HG03457 (cell line): ENCODE measurements around the gene MYLK.
"Not testable (repeated sequence)": the region's sequence is repeated elsewhere in the genome, so short reads cannot be mapped to it uniquely, and the experiment has no call there.

Experiments
- ATAC-seq: cut with Tn5 transposase; IDR thresholded peaks from one replicate; pipeline ENCODE4 v1.9.1; 2021; ENCODE audit warnings: moderate number of reproducible peaks; ENCODE audit not compliant: unreplicated experiment

The MYLK gene

DNA sequence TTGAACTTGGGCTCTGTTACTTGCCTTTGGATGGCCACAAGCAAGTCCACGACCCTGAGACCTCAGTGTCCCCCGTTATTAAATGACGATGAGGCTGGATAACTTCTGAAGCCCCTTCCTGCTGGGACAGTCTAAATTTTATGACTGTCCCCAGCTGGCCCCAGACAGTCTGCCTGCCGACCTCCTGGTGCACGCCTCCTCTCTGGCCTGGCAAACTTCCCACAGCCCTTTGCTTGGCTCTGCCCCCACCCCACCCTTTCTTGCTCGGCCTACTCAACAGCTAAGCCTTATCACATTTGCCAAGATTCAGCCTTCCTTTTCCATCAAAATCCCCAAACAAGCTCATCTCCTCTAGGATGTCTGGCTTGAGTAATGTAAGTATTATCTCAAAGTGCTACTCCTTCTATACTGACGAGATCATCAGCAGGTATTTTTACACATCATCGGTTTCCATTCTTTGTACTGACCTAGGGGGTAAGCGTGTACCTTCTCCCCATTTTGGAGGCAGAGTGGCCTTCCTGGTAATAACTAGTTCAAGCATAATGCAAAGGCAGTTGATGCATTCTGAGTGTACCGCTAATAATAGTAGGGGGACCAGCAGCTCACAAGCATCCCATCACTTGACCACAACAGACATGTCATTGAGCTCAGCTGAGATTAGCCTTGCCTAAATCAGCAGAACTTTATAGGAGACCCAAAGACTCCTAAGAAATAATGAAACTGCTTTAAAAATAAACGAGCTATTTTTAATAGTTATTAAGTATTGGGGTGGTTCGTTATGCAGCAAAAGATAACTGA lies 178.4 kb downstream of the MYLK start:
- ATAC-seq, result no peak

DNA sequence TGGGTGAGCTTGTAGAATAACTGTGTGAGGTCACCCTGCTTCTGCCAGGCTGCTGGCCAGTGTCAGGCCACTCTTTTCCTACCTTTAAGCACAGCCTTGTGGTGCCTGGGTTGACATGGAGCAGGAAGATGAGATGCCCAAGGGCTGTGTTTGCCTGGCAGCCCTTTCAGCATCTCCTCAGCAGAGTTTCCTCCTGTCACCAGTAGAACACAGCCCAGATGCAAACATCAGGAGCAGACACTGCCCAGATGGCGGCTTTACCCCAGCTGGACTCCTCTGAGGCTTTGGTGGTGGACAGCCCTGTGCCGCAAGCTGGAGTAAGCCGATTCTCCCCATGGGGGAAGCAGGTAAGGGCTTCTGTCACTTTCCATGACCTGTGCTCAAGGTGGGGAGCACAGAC lies 180.5 kb downstream of the MYLK start:
- not testable (repeated sequence) for ATAC-seq

DNA sequence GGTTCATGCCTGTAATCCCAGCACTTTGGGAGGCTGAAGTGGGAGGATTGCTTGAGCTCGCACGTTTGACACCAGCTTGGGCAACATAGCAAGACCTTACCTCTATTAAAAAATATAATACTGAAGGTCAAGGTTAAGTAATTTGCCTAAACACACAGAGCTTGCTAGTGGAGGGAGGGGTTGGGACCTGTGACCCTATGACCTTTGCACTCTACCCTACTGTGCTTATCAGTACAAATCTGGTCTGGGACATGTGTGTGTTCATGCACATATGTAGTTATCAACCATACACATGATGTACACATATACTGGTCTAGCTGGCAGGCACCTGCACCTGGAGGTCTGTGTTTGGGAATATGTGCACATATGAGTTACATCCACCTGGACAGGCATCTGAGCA lies 181.4 kb downstream of the MYLK start:
- no peak for ATAC-seq

DNA sequence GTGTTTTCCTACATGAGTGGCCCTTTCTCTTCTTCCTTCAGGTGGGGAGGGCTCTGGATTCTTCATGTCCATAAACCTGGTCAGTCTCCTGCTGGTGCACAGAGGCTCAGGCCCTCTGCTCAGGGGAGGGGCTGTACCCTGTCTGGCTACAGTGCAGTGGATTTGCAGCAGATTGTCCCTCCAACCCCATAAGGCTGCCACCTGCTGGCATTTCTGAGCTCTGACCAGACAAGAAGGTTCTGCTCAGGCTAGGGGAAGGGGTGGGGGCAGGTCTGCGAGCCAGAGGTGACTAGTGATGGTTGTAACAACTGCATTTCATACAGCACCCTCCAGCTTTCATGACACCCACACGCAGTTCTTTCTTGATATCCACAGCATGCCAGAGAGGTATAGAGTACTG lies 182.1 kb downstream of the MYLK start:
- ATAC-seq, result not testable (repeated sequence)

DNA sequence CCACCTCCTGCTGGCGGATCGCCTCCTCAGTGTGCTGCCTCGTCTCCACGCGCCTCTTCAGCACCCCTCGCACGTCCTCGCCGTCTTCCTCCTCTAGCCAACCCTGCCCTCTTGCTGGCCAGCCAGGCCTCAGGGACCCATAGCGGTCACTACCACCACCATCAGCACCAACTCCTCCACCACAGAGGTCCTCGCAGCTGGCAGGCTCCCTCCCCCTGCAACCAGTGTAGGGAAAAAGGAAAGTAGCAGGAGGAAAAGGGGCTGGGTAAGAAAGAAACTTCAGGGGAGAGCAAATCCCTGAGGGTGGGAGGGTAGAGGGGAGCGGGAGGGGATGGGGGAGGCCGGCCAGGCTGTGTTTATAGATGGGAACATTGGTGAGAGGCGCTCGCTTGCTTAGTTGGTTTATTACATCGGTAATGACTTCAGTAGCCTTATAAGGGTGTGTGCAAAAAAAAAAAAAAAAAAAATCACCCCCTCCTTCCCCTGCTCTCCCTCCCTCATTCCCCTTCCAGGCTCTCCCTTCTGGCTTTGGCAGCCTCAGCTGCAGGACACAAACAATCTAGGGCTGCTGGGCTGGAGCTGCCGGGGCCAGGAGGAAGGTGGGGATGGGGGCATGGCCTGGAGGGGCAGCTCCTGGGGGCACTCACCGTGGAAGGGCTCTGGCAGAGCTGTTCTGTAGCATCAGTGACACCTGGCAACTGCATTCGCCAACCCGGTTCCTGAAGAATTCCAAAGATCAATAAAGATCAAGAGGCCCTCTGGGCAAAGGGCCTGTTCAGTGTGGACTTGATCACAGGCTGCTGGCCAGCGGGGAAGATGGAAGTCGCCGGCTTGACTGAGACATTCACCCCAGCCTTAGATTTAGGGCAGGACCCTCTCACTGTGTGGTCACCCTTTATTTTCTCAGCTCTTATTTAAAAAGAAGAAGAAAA lies 183.1 kb downstream of the MYLK start:
- ATAC-seq, result no peak

DNA sequence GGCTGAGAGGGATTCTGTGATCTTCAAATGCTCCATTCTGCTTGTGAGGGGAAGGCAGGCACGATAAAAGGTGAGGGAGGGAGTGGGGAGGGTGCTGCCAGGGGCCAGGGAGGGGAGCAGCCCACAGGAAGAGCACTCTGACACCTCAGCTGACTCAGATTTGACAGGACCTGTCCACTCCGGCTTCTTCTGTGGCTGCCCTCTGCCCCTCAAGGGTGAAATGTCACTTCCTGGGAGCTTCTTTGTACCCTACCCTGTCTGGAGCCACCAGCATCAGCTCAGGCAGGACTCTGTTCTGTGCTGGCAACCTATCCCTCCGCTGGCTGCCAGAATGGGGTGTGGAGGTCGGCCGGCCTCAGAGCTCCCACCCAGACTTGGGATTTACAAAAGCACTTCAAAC lies 185.3 kb downstream of the MYLK start:
- no peak for ATAC-seq

DNA sequence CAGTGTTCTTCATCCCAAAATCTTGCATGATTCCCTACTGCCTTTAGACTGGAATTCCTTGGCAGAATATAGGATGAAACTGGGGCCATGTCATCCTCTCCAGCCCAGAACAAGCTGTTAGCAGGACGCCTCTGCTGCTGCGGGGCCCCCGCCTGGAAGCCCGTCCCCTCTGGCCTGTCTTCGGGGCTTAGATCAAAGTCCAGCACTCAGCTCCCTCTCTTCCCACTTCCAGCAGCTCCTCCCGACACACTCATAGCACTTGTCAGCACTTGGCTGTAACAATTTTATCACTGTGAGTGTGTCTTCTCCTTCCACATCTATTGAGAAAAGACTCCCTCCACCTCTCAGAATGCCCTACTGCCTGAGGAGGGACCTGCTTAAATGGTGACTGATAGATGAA lies 187.3 kb downstream of the MYLK start:
- no peak for ATAC-seq

DNA sequence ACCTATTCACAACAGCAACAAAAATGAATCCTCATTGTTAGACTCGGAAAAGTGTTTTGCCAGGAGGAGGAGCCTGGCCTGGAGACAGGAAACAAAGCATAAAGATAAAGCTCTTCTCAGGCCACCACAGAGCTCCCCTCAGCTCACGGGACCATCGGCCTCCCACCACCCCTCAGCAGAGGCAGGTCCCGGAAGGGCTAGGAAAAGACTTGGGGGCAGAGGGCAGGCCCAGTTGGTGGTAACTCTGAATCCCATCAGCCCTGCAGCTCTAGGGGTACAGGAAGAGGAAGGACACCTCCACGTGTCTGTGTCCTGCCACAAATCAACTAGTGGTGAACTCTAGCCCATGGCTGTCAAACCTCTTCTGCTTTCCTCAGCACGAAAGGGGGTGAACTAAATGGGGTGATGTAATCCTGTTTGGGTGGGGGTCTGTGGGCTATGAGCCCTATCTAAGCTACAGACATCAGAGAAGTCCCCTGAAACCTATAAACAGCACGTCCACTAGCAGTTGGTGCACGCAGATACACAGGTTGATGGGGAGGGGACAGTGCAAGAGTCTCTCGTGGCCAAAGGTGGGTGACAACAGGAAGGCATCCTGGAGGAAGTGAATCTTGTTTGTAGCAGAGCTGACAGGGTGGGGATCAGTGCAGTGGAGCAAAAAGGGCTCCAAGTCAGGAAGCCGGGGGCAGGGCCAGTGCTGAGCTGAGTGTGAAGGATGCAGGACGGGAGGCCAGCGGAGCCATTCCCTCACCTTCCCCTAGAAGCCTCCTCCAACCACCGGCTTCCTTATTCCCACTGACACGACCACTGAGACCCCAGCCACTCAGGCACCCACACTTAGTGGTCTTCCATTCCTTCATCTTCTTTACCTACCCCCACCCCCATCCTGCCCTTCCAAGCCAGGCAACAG lies 188.1 kb downstream of the MYLK start:
- ATAC-seq, result no peak

DNA sequence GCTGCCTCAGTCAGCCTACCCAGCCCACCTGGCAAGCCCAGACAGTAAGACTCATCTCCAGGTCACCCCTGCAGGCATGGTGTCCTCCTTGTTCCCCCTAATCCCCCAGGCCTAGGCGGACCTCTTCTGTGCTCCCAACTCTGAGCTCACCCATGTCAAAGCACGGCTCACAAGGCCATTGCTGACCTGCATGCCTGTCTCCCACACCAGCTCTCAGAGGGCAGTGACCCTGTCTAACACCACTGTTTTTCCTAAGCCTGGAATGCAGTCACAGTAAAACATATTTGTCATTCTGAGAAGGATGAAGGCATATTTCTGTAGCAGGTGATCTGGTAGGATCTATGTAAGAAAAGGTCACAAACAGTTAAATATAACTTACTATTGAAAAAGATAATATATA lies 189.0 kb downstream of the MYLK start:
- no peak for ATAC-seq

DNA sequence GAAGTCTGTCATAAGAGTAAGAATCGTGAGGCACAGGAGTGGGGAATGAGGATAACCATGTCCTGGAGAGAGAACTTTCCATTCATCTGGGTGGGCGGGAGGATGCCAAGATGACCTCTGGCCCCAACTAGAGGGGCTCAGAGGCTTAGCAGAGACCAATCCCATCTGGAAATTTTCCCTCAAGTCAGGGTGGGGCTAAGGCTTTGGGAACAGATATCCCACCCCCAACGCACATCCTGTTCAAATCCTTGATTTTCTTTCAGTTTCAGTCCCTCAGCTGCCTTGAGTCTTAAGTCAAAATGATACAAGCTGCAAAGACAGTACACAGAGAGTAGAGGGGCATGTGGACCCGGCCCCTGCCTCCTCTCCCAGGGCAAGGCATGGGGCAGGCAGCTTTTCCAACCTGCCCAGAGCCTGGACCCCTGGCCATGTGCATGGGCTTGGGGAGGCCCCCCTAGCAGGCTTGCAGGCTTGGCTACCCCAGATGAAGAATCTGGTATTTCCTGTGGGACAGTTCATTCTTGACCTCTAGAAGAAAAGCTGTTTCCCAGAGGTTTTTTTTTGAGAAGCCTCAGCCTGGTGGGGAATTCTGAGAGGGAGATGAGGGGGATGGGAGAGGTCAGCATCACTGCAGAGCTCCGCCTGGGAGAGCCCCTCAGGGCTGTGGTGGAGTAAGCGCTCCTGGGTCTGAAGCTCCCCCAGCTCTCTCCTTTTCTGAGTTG lies 189.6 kb downstream of the MYLK start:
- ATAC-seq, result no peak

DNA sequence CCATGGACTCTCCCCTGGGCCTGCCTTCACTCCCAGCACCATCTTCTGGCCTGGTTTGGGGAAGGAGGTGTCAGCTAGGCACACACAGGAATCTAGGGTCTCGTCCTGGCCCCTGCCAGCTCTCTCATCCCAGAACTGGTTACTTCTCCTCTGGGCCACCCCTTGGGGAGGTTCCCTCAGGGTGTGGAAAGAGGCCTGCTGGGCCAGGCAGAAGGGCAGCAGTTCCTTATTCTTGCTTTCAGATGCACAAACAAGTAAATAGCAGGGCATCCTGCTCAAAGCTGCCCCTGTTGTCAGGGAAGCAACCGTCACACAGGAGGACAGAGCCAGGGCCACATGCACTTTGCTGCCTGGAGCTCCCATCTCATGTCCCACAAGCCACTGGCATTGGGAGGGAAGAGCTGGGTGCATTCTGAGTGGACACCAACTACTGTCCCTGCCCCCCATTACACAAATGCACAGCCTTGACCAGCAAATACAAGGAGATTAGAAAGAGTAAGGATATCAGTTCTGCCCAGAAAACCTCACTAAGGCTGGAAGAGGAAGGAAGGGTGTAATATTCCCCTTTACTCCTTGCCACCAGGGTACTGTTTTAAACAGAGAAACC lies 190.4 kb downstream of the MYLK start:
- no peak for ATAC-seq

DNA sequence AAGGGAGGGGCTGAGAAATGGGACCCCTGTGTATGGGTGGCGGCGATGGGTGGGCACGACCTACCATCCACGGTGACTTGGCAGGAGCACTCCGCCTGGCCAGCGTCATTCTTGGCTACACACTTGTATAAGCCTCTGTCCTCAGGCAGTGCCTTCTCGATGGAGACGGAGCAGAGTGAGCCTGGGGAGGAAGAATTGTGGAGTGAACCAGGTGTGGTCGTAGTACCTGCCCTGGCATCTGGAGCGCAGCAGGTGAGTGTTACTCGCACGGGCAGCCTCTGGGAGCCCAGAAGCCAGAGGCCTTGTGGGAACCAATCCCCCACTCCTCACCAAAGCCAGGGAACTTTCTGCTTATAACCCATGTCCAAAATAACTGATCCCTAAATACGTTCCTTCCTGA lies 191.5 kb downstream of the MYLK start:
- ATAC-seq, result no peak

DNA sequence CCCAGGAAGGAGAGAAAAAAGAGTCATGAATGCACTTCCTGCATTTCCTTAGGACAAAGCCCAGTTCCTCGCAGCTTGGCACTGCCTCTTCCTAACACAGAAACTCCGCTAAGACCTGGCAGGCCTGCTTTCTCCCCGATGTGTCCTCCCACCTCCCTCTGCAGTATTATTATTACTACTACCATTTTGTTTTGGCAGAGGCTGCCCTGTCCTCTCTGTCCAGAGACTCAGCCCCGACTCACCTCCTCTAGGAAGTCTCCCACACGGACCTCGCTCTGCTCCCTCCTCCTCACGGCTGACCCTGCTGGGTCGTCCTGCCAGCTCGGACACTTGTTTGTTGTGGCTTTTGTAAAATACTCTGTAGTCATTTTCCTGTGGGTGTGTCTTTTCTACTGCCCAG lies 192.1 kb downstream of the MYLK start:
- ATAC-seq, result no peak

DNA sequence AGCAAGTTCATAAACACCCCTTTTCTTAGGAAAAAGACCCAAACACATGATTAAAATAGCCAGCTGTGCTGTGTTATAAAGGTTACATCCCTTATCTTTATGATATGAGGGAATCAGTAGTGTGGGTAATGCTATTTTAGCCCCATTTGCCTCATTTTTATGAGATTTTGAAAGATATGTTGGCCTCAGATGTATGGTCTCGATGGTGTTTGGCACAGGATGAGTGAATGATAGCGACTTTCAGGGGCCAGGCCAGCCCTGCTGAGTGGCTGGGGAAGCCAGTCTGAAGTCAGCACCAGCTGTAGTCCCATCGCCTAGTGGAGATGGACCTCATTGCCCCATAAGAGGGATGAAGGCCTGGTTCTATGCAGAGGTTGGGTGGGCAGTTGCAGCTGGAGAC lies 194.3 kb downstream of the MYLK start:
- ATAC-seq, result no peak

DNA sequence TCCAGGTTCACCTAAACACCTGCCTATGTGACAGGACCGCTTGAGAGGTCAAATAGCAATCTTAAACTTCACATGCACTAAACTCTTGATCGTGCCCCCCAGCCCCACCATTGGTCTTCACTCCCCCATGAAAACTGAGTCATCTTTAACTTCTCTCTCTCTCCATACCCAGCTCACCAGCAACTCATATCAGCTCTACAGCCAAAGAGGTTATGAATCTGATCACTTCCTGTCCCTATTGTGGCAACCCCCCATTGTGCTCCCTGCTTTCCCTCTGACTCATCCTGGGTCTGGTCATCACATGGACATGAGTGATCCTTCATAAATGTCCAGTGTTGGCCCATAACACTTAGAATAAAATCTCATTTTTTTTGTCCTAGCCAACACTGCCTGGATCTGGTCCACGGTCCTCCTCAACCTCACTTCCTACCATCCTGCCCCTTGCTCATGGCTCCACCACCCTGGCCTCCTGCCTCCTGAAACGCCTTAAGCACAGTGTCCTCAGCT lies 195.8 kb downstream of the MYLK start:
- ATAC-seq, result no peak

DNA sequence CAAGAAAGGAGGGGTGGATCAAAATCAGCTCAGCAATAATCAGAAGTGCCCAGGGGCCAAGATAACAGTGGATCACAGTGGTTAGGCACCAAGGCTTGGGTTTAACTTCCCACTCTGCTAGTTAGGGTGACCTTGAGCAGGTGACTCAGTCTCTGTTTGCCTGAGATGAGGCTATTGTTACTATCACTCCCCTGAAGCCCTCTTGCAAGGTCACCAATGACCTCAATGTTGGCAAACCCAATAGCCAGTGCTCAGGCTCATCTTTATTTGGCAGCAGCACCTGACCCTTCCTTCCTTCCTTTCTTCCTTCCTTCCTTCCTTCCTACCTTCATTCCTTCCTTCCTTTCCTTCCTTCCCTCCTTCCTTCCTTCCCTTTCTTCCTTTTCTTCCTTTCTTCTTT lies 196.8 kb downstream of the MYLK start:
- no peak for ATAC-seq

DNA sequence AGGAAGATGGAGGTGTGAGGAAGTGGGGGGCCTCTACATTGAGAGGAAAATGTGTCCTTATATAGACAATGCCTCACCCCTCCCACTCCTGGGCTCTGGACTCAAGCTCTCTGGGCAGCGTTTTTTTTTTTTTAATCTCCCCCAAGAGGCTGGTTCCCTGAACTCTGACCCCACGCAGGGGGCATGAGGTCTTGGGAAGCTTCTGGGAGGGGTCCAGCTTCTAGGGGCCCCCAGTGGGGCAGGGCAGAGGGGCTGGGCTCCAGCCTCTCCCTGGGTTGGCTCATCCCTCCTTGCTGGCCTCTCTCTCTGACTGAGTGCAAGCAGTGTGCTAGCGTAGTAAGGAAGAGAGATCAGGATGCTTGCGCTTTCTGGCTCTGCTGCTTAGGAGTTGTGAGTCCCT lies 197.9 kb downstream of the MYLK start:
- no peak for ATAC-seq

DNA sequence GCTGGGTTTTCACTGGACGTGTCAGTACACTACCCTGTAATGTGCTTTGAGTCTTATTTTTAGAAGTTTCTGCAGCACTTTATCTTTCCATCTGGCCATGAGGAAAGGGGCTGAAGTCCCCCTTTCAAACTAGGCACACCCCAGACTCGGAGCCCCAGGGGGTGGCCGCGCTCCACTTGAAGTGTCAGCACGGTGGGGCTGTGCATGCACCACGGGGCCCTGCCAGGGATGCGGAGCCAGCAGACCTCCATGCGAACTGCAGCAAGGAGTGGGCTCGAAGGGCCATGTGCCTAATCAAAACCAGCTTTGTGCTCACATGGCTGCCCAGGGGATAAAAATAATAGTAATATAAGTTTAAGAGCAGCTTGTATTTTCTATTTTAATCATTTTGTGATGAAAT lies 198.4 kb downstream of the MYLK start:
- no peak for ATAC-seq

DNA sequence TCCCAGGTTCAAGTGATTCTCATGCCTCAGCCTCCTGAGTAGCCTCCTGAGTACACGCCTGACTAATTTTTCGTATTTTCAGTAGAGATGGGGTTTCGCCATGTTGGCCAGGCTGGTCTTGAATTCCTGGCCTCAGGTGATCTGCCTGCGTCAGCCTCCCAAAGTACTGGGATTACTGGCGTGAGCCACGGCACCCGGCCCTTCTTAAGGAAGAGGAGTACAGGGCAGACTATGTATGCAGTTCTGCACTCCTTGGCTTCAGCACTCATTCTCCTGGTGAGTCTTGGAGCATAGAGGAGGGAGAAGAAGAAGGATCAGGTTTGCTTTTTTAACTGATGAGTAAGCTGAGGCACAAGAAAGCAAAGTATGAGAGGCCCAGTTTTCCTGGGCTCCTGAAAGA lies 199.5 kb downstream of the MYLK start:
- no peak for ATAC-seq

DNA sequence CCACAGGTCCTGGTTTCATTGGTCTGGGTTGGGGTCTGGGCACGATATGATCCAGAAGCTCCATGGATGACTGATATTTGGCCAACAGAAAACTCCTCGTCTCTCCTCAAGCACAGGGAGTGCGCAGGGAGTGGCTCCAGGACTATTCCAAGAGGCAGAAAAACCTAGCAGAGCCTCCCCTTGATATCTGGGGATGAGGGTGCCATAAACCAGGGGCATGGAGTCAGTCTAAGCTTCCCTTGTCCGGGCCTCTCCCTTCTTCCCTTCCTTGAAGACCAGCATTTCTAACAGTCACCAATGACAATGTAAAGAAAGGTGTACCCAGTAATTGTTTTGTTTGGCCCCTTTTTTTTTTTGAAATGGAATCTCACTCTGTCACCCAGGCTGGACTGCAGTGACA lies 199.9 kb downstream of the MYLK start:
- no peak for ATAC-seq
